DMS153 treated with DMSO at 0.1 percent for 48 hours (cell line): ENCODE data around the gene IL12RB2.

Source experiments
- DNase-seq: peaks from one replicate; lab custom pipeline; 2025; ENCODE audit not compliant: unreplicated experiment; lab: John Stamatoyannopoulos, UW

IL12RB2 gene

GRCh38 chr1:67307251-67308060 is at the start of gene IL12RB2:
Gene IL12RB2, plus strand, starts transcription at chr1:67307873. Its CDS starts 12,496 bp downstream, at chr1:67320369.
- DNase-seq, result no peak

DNA sequence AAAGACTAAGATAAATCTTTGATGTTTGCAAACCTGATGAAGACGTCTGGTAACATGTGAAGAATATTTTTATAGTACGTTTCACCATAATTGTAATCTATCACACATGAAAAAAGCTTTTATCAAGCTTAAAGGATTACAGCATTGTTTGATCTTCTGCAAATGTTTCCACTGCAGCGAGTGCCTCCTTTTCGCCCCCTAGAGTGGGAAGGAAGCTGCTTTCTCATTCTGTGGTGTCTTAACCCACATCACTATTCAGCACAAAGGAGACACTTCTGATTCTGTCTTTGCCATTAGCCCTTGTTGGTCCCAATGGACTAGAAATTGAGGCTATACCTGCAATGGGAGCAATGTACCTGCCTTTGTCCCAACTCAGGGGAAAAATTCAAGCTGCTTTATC is 46.0 kb upstream of the IL12RB2 start:
- no peak for DNase-seq

DNA sequence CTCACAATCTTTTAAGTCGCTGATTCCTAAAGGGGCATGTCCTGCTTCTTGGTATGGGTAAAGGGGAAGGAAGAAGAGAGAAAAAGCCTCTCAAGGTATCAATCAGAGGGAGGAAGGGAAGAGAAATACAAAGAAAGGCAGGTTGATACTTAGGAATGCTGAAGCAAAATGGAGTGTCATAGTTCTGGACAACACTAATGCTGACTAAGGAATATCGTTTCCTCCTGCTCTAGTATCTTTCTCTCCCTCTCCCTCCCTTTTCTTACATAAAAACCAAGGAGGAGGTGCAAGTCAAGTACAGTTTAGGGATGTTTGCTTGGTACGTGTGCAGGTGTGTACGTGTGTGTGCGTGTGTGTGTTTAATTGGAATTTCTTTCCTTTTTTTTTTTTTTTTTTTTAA is 44.9 kb upstream of the IL12RB2 start:
- no peak for DNase-seq

GRCh38 chr1:67264152-67264551 is 43.5 kb upstream of the IL12RB2 start:
- no peak for DNase-seq

- DNase-seq, result peak; percentile 5
These were observed 42.8 kb upstream of the IL12RB2 start for GRCh38 chr1:67264899-67265298.

- DNase-seq, result no peak
These were observed 38.6 kb upstream of the IL12RB2 start for GRCh38 chr1:67269061-67269460.

DNA sequence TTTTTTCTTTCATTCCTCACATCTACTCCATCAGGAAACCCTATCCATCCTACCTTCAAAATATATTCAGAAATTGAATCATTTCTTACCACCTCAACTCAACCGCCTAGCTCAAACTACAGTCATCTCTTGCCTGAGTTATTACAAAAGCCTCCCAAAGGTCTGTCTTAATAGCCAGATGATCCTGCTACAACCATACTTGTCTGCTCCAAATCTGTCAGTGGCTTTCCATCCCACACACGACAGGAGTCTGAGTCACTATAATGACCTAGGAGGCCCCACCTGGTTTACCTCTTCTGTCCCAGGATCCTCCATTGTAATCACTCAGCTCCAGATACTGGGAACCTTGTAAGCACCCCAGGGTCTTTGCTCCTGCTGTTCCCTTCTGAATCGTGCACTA is 37.1 kb upstream of the IL12RB2 start:
- DNase-seq, result no peak

- DNase-seq, result no peak
These were observed 34.1 kb upstream of the IL12RB2 start for GRCh38 chr1:67273591-67273990.

DNA sequence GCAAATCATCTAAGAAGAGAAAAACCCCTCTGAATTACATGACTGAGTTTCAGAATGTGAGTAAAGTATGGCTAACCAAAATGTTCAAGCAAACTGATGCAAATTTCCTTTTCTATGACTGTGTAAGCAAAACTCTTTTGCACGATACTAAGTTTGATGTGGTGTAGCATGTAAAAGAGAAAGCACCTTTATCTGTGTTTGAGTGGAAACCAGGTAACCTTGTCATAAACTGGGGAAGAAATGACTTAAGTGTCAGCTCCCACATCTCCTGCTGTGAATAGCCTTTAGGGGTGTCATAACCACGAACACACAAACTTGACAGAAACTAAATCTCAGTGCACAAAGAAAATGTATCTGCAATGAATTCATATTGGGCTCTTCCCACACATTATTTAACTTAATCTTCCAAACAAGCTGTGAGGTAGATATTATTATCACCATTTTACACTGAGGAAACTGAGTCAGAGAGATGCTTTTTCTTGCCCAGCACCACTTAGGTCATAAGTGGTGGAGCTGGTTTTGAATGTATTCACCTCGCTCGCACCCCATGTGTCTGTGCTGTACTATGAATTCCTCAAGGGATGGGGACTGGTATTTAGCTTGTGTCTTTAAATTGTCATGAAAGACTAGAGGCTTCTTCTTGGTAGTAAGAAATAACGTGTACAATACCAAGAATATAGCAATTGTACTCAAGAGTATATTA is 32.9 kb upstream of the IL12RB2 start:
- no peak for DNase-seq

GRCh38 chr1:67280696-67281095 is 27.0 kb upstream of the IL12RB2 start:
- DNase-seq, result no peak

DNA sequence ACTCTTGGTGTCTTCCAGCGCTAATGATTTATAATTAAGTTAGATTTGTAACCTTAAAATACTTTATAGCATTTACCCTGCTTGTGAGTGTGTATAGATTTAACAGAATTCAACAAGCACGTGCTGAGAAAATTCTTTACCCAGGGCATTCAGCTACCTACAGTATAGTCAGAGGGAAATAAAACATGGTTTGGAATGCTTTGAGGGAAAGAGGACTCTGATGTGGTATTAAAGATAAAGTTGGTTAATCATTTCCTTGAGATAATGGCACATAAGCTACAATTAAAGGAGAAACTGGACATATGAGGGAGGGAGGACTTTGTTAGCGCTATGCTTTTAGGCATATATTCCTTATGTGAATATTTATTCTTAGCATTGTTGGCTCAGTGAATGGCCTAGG is 26.4 kb upstream of the IL12RB2 start:
- no peak for DNase-seq

GRCh38 chr1:67285780-67286488 is 21.7 kb upstream of the IL12RB2 start:
- no peak for DNase-seq

GRCh38 chr1:67290236-67290635 is 17.4 kb upstream of the IL12RB2 start:
- DNase-seq, result no peak

- DNase-seq, result no peak
These were observed 12.6 kb upstream of the IL12RB2 start for GRCh38 chr1:67294836-67295617.

- DNase-seq, result no peak
These were observed 8.9 kb upstream of the IL12RB2 start for GRCh38 chr1:67298762-67299161.

DNA sequence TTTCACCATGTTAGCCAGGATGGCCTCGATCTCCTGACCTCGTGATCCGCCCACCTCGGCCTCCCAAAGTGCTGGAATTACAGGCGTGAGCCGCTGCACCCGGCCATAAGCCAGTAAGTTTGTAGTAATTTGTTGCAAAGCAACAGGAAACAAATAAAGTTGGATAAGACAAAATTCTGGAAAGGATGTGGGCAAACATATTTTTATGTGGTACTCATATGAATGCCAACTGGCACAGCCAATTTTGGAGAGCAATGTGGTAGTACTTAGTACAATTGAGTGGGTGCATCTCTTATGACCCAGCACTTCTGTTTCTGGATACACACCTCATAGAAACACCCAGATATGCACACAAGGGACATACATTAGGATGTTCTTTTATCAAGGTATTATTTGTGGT is 8.4 kb upstream of the IL12RB2 start:
- no peak for DNase-seq

DNA sequence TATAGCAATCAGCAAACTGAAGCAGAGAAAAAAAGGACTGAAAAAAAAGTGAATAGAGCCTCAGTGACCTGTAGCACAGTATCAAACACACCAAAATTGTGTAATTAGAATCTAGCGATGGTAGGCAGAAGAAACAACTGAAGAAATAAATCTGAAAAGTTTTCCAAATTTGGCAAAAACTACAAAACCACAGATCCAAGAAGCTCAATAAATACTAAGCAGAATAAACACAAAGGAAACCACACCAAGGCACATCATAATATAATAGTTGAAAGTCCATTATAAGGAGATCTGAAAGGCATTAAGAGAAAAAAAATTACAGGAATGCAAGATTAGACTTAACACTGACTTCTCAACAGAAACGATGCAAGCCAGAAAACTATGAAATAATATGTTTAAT is 7.1 kb upstream of the IL12RB2 start:
- no peak for DNase-seq

DNA sequence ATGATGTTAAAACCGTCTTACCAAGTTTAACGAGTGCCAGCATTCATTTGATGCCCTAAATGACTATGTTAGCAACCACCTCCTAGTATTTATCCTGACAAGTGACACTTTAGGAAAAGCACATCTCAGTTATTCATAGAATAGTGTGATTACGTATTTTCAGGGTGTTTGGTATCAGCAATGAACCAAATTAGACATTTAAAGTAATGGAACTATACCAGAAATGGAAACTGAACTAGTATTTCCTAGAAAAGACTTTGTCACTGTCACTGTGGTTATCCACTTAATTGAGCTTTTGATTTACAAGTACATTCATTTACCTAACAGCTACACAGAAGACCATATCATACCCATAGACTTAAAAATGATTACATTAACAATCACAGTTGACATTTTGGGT is 3.6 kb upstream of the IL12RB2 start:
- no peak for DNase-seq

DNA sequence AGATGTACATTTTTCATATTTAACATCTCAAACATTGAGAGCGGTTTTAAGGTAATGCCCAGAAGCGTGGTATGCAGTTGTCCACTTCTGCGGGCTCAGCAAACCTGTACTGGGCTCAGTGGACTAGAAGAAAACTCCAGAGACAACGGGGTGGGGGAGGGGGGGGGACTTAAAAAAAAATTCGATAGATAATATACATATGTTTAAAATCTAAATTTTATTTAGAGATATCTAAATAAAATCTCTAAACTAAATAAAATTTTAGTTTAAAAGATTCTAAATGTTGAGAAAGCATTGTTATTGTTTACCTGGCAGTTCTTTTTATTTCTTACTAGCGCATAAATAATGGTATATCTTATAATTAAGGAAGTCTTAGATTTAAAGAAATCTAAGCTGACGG is 1.1 kb upstream of the IL12RB2 start:
- no peak for DNase-seq

DNA sequence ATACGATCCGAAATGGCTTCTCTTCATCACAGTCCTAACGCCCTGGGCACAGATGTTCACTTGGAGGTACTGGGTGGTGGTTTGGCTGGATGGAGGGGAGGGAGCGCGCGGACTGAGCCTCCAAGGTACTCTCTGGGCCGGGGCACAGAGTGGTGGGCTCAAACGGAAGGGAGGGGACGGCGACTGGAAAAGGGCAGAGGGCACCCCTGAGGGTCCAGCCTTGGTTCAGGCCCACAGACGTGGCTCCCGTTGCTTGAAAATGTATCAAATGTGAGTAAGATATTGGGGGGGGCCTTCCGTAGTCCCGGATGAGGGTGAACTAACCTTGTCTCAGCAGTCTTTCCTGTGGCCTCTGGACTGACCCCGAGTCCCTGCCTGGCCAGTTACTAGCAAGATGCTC is 463 bp downstream of the IL12RB2 start:
- DNase-seq, result no peak

- DNase-seq, result no peak
These were observed 4.9 kb downstream of the IL12RB2 start for GRCh38 chr1:67312615-67313014.
